GM12878 (cell line): Measurements from ENCODE around the gene HDAC9. TPM values are rescaled to one million over a fixed set of nuclear protein-coding genes. Genes with fewer than 3 reads are reported as not detected.

Experiments used
- BHLHE40 ChIP-seq, 2 experiments: fragments of 450-650 bp in 1 of 2; IDR thresholded peaks; 2 replicates each; pipeline ENCODE4 v1.6.1; 2011 to 2017; ENCODE audit warnings: low read depth in 2 of 2, borderline replicate concordance in 1 of 2, improper control_type of control experiment in 1 of 2, low read length in 1 of 2, mild to moderate bottlenecking in 1 of 2
- E4F1 ChIP-seq: fragments of 450-650 bp; IDR thresholded peaks from 2 replicates; pipeline ENCODE4 v1.6.1; 2018; ENCODE audit warnings: borderline replicate concordance, mild to moderate bottlenecking; ENCODE audit not compliant: partially characterized antibody
- EGR1 ChIP-seq, 2 experiments: IDR thresholded peaks; 1 replicate in 1 of 2; 2 replicates in 1 of 2; pipeline ENCODE4 v1.6.1; 2011 to 2012; ENCODE audit warnings: low read depth in 2 of 2, low read length in 2 of 2, borderline replicate concordance in 1 of 2, mild to moderate bottlenecking in 1 of 2, moderate library complexity in 1 of 2
- ETV6 ChIP-seq, 2 experiments: fragments of 450-650 bp in 1 of 2; IDR thresholded peaks in 1 of 2; conservative IDR thresholded peaks in 1 of 2; 2 replicates each; pipeline ENCODE4 v1.6.1; 2014; ENCODE audit warnings: antibody characterized with exemption in 1 of 2, borderline replicate concordance in 1 of 2, low read depth in 1 of 2, mild to moderate bottlenecking in 1 of 2, moderate library complexity in 1 of 2
- IKZF2 ChIP-seq, 2 experiments: fragments of 450-650 bp; IDR thresholded peaks; 2 replicates each; pipeline ENCODE4 v1.6.1; 2017; ENCODE audit warnings: mild to moderate bottlenecking in 2 of 2, moderate library complexity in 2 of 2
- IRF3 ChIP-seq: fragments of 450-650 bp; IDR thresholded peaks from 2 replicates; pipeline ENCODE4 v1.6.1; 2014; ENCODE audit warnings: mild to moderate bottlenecking
- JUNB ChIP-seq: IDR thresholded peaks from 2 replicates; pipeline ENCODE4 v1.6.1; 2016; ENCODE audit warnings: antibody characterized with exemption, mild to moderate bottlenecking
- MTA3 ChIP-seq: IDR thresholded peaks from 2 replicates; pipeline ENCODE4 v1.6.1; 2012; ENCODE audit warnings: low read length, inconsistent platforms, borderline replicate concordance
- POLR2AphosphoS2 ChIP-seq: IDR thresholded peaks from 2 replicates; pipeline ENCODE4 v1.6.1; 2011; ENCODE audit warnings: low read depth, mild to moderate bottlenecking, low read length, improper control_type of control experiment, moderate library complexity
- REST ChIP-seq: IDR thresholded peaks from 2 replicates; pipeline ENCODE4 v1.6.1; 2012; ENCODE audit warnings: mild to moderate bottlenecking, low read depth, low read length
- RFX5 ChIP-seq: IDR thresholded peaks from 2 replicates; pipeline ENCODE4 v1.6.1; 2011; ENCODE audit warnings: low read depth, low read length, improper control_type of control experiment
- SMC3 ChIP-seq: IDR thresholded peaks from 2 replicates; pipeline ENCODE4 v1.6.1; 2011; ENCODE audit warnings: low read length, improper control_type of control experiment, borderline replicate concordance
- STAT1 ChIP-seq: fragments of 450-650 bp; conservative IDR thresholded peaks from 2 replicates; pipeline ENCODE4 v1.6.1; 2014; ENCODE audit warnings: antibody characterized with exemption, mild to moderate bottlenecking
- ZBTB11 ChIP-seq: fragments of 450-650 bp; formaldehyde crosslinking; IDR thresholded peaks from 2 replicates; pipeline ENCODE4 v1.5.0; 2022; ENCODE audit warnings: mild to moderate bottlenecking, missing genetic modification characterization
- ZSCAN29 ChIP-seq: fragments of 450-650 bp; IDR thresholded peaks from 2 replicates; pipeline ENCODE4 v1.6.1; 2017; ENCODE audit warnings: mild to moderate bottlenecking, moderate library complexity
- polyA plus RNA-seq, 11 experiments: library from polyadenylated mRNA; depleted of rRNA in 4 of 11; unstranded in 6 of 11; stranded (reverse) in 5 of 11; fragments of >200 nt; fragmentation: Nextera tagmentation in 4 of 11; fragmentation: Illumina TruSeq in 1 of 11; extraction: Ambion mirVana in 4 of 11; extraction: Trizol in 1 of 11; gene quantifications; 1 replicate in 1 of 11; 2 replicates in 10 of 11; pipeline versions ENCODE4 v1.2.1 to v1.2.3, GENCODE V29; 2011 to 2016; ENCODE audit warnings: inconsistent platforms in 2 of 11, missing spikeins in 2 of 11, low read depth in 1 of 11
- total RNA-seq, 4 experiments: library from RNA; depleted of rRNA in 3 of 4; stranded (reverse); fragments of >200 nt in 3 of 4; fragmentation: Illumina TruSeq in 1 of 4; extraction: Trizol in 1 of 4; gene quantifications; 2 replicates each; pipeline versions ENCODE4 v1.2.1 to v1.2.3, GENCODE V29; 2013 to 2021

The HDAC9 gene
- total and polyA plus RNA-seq, 10 of the 15 experiments (the other 5 are each of a cell fraction or from before 2014, with no cell fraction given): 0.73 to 12.8 (median 0.92) TPM

GRCh38 chr7:18866359-18867036 lies 370.9 kb downstream of the HDAC9 start (continued):
- TF ChIP-seq ZBTB11 (CRISPR knock-in tag): no peak
- no peak for TF ChIP-seq E4F1
- no peak for TF ChIP-seq STAT1
- TF ChIP-seq JUNB: peak; percentile 54
- TF ChIP-seq MTA3: no peak
- TF ChIP-seq ETV6 (conservative IDR thresholded peaks at IDR 0.05 in 1 of 2, IDR thresholded peaks at IDR 0.05 in 1 of 2; ENCODE audit: borderline replicate concordance in 1 of 2, low read depth in 1 of 2): no peak
- no peak for TF ChIP-seq SMC3
- peak in 1 of 2 experiments; percentile 39; a peak in 1 of 4 replicates for TF ChIP-seq IKZF2 (IDR thresholded peaks at IDR 0.05)
- no peak for TF ChIP-seq RFX5
- TF ChIP-seq POLR2AphosphoS2: no peak
- peak; percentile 67 to 87; a peak in 3 of 4 replicates for TF ChIP-seq BHLHE40 (IDR thresholded peaks at IDR 0.05; ENCODE audit: borderline replicate concordance in 1 of 2, low read depth in 2 of 2, low read length in 1 of 2)
- TF ChIP-seq EGR1 (IDR thresholded peaks at IDR 0.05; ENCODE audit: borderline replicate concordance in 1 of 2, low read depth in 2 of 2, low read length in 2 of 2): no peak
- TF ChIP-seq IRF3: no peak
- TF ChIP-seq REST: no peak
- TF ChIP-seq ZSCAN29: no peak
